ENCODE measurements around the gene KLLN. TPM values are rescaled to one million over a fixed set of nuclear protein-coding genes. Genes with fewer than 3 reads are reported as not detected.
A peak's percentile ranks its signal among the peaks of the same experiment; 100 is the strongest.
"Not testable (repeated sequence)": the region's sequence is repeated elsewhere in the genome, so short reads cannot be mapped to it uniquely, and the experiment has no call there.

The KLLN gene
- total RNA-seq, 1 donor from 2014 or later, result 0.98 TPM

DNA sequence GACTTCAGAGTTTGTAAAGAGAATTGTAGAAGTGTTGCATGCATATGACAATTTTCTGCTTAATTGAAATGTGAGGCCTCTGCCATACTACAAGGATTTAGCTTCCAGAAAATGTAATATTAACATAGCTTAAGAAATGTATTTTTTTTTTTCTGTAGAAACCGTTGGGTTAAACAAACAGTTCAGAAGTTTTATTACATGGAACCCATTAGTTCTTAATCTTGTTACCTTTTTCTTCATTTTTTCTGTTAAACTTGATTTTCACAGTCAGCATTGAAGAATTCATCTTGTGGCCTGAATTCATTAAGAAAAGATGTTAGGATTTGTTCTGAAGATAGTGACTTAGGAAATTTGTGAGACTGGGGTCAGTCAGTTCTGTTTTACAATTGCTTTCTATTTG is 4.9 kb upstream of the KLLN start:
- peaks cover 61% of the 10 kb centered on the region for H3K4me1 Mint-ChIP-seq
- no peak for DNase-seq (ENCODE audit: low read depth, low spot score)
- H3K9me3 Mint-ChIP-seq, result no peaks in the 10 kb centered on the region
- H3K36me3 Mint-ChIP-seq (ENCODE audit: low read depth), result peaks cover 6% of the 10 kb centered on the region
- TF ChIP-seq, protein P1, sequence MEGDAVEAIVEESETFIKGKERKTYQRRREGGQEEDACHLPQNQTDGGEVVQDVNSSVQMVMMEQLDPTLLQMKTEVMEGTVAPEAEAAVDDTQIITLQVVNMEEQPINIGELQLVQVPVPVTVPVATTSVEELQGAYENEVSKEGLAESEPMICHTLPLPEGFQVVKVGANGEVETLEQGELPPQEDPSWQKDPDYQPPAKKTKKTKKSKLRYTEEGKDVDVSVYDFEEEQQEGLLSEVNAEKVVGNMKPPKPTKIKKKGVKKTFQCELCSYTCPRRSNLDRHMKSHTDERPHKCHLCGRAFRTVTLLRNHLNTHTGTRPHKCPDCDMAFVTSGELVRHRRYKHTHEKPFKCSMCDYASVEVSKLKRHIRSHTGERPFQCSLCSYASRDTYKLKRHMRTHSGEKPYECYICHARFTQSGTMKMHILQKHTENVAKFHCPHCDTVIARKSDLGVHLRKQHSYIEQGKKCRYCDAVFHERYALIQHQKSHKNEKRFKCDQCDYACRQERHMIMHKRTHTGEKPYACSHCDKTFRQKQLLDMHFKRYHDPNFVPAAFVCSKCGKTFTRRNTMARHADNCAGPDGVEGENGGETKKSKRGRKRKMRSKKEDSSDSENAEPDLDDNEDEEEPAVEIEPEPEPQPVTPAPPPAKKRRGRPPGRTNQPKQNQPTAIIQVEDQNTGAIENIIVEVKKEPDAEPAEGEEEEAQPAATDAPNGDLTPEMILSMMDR (conservative IDR thresholded peaks at IDR 0.05), result no peak
- H3K4me3 Mint-ChIP-seq, result peak overlapping the region; percentile 71
- no peak overlapping the region for H3K27ac Mint-ChIP-seq (ENCODE audit: unreplicated experiment)
- H3K27me3 Mint-ChIP-seq (ENCODE audit: low read depth), result no peaks in the 10 kb centered on the region

DNA sequence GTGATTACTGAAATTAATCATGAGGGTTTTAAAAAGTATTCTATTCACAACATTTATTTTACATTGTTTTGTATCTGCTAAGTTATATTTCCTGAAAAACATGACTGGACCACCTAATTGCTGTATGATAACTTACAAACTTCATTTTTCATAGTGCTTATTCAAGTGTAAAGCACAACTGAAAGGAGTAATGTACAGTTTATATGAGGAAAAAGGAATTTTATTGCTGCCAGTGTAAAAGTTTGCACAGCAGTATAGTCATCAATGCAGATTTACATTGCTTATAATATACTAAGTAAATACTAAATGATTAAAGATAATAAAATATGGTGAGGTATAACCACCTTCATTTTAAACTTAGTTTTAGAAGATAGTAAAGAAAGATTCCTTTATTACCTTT is 4.1 kb upstream of the KLLN start:
- Mint-ChIP-seq H3K4me1 (peaks cover 55% of the 10 kb centered on the region), H3K9me3 (no peaks in the 10 kb centered on the region), H3K27me3 (ENCODE audit: low read depth) (peaks cover 3% of the 10 kb centered on the region)

GRCh38 chr10:87866412-87866974 is 3.2 kb upstream of the KLLN start:
- peak overlapping the region; percentile 16 for H3K27ac Mint-ChIP-seq (ENCODE audit: unreplicated experiment)
- H3K4me3 Mint-ChIP-seq, result peak overlapping the region; percentile 99
- DNase-seq (ENCODE audit: low read depth, low spot score), result no peak
- H3K4me1 Mint-ChIP-seq, result peaks cover 58% of the 10 kb centered on the region
- H3K27me3 Mint-ChIP-seq (ENCODE audit: low read depth), result peaks cover 5% of the 10 kb centered on the region
- TF ChIP-seq, protein P1 (conservative IDR thresholded peaks at IDR 0.05), result no peak
- no peaks in the 10 kb centered on the region for H3K9me3 Mint-ChIP-seq
- peaks cover 6% of the 10 kb centered on the region for H3K36me3 Mint-ChIP-seq (ENCODE audit: low read depth)

More for the DNA sequence above, 4.1 kb upstream of the KLLN start:
- TF ChIP-seq, protein P1 (conservative IDR thresholded peaks at IDR 0.05), result no peak
- H3K27ac Mint-ChIP-seq (ENCODE audit: unreplicated experiment), result no peak overlapping the region
- DNase-seq (ENCODE audit: low read depth, low spot score), result no peak
- peak overlapping the region; percentile 99 for H3K4me3 Mint-ChIP-seq
- peaks cover 6% of the 10 kb centered on the region for H3K36me3 Mint-ChIP-seq (ENCODE audit: low read depth)

DNA sequence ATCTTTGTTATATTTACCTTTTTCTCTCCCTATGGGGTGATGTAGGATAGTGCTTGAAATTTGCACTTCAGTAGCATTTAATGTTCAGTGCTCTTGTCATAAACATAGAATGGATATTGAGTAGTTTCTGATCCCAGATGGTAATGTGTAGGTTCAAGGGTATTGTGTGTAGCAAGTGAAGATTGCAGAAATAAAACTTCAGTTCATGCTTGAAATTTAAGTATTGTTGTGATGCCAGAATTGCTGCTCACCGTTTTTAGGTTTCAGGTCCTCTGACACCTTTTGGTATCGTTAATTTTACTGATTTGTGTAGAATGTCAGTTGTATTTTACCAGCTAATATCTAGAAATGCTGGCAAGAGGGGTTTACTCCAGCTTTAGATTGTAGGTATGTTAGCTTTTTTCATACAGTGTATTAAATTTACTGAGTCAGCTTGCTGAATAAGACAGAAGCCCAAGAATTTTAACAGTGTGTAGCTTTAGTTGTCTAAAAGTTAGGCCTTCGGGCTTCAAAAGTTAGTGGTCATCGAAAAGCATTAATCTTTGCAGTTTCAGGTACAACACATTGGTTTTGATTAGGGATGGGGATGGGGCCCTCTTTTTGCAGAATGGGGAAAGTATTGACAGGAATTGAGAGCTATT is 2.0 kb upstream of the KLLN start:
- Mint-ChIP-seq H3K9me3 (no peaks in the 10 kb centered on the region), H3K4me3 (peak overlapping the region; percentile 99), H3K27ac (ENCODE audit: unreplicated experiment) (no peak overlapping the region), H3K4me1 (peaks cover 55% of the 10 kb centered on the region), H3K27me3 (ENCODE audit: low read depth) (peaks cover 7% of the 10 kb centered on the region), H3K36me3 (ENCODE audit: low read depth) (peaks cover 2% of the 10 kb centered on the region)
- DNase-seq (ENCODE audit: low read depth, low spot score), result no peak
- TF ChIP-seq, protein P1 (conservative IDR thresholded peaks at IDR 0.05), result no peak

DNA sequence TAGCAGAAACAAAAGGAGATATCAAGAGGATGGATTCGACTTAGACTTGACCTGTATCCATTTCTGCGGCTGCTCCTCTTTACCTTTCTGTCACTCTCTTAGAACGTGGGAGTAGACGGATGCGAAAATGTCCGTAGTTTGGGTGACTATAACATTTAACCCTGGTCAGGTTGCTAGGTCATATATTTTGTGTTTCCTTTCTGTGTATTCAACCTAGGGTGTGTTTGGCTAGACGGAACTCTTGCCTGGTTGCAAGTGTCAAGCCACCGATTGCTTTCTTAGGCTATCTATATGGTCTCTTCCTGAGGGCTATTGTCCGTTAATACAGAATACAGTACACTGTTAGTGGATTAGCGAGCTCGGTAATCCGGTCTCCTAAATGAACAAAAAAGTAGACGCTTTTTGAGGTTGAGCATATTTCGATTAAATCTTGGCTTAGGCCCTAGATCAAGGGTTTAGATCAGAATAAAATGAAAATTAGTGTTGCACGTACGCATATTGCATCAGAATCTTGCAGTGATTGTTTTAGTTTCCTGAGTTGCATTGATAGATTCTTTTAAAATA is 1.2 kb upstream of the KLLN start:
- no peak for DNase-seq (ENCODE audit: low read depth, low spot score)
- Mint-ChIP-seq H3K4me1 (peaks cover 52% of the 10 kb centered on the region), H3K27ac (ENCODE audit: unreplicated experiment) (peak overlapping the region; percentile 90), H3K27me3 (ENCODE audit: low read depth) (peaks cover 10% of the 10 kb centered on the region), H3K4me3 (peak overlapping the region; percentile 99), H3K9me3 (no peaks in the 10 kb centered on the region), H3K36me3 (ENCODE audit: low read depth) (peaks cover 2% of the 10 kb centered on the region)
- TF ChIP-seq, protein P1 (conservative IDR thresholded peaks at IDR 0.05), result no peak

GRCh38 chr10:87863951-87864495 is 690 bp upstream of the KLLN start:
- H3K36me3 Mint-ChIP-seq (ENCODE audit: low read depth); H3K9me3 Mint-ChIP-seq: not testable (repeated sequence)
- peak; percentile 18 for DNase-seq (ENCODE audit: low read depth, low spot score)
- Mint-ChIP-seq H3K27me3 (ENCODE audit: low read depth) (peaks cover 10% of the 10 kb centered on the region), H3K4me3 (peak overlapping the region; percentile 99), H3K4me1 (peaks cover 52% of the 10 kb centered on the region), H3K27ac (ENCODE audit: unreplicated experiment) (peak overlapping the region; percentile 69)

Measured in neural crest cell (in vitro differentiated cells).